ENCODE results near the gene MTOR. TPM values are rescaled to one million over a fixed set of nuclear protein-coding genes. Genes with fewer than 3 reads are reported as not detected.
"Not testable (repeated sequence)": the region's sequence is repeated elsewhere in the genome, so short reads cannot be mapped to it uniquely, and the experiment has no call there.

Gene MTOR
- total and polyA plus RNA-seq, 10 of the 15 experiments (the other 5 are each of a cell fraction or from before 2014, with no cell fraction given): 6.6 to 41.8 (median 29.8) TPM

GRCh38 chr1:11078631-11079030, 183.7 kb downstream of the MTOR start:
- H3K36me3 ChIP-seq (ENCODE audit: control insufficient read depth in 2 of 2, insufficient read depth in 2 of 2, low read length in 1 of 2): peaks cover 20 to 32% of the 10 kb centered on the region in 2 experiments
- ChIA-PET SMC1A (ENCODE audit: uncharacterized antibody, unreplicated experiment) (interaction anchor here (3.1 kb wide), 1 partner anchor 41 kb away, joined by 10 read pairs; no protein-coding TSS in a partner anchor), RAD21 (ENCODE audit: unreplicated experiment) (no interaction called here), POLR2A (no interaction called here), CTCF (interaction anchor here (0.5 to 1.3 kb wide), 2 partner anchors 11 to 41 kb away, joined by 3 to 8 read pairs; no protein-coding TSS in a partner anchor)
- WGBS (ENCODE audit: insufficient coverage, insufficient replicate concordance, low lambda C conversion rate, missing lambda C conversion rate): 100% methylated on average over 2 of the region's 2 CpGs
- H3K27ac ChIP-seq (ENCODE audit: control insufficient read depth, insufficient read depth): no peak overlapping the region
- TF ChIP-seq PAX5 (IDR thresholded peaks at IDR 0.05; ENCODE audit: borderline replicate concordance, low read depth, low read length): no peak
- H3K9me3 ChIP-seq (replicated peaks; ENCODE audit: control insufficient read depth, insufficient read depth, low read length): no peaks in the 10 kb centered on the region
- intact Hi-C loops (cut with micrococcal nuclease; ENCODE audit: unreplicated experiment) (no loop called here), in situ Hi-C loops (cut with MboI) (no loop called here)
- no peak for ATAC-seq
- no peak overlapping the region for H2AFZ ChIP-seq (ENCODE audit: control insufficient read depth, low read depth, low read length)
- no peak overlapping the region for H3K4me2 ChIP-seq (ENCODE audit: control insufficient read depth, insufficient read depth)
- H3K4me3 ChIP-seq: no peak overlapping the region
- no TSS peak for BruUV-seq (replicated peaks)
- H4K20me1 ChIP-seq (ENCODE audit: control insufficient read depth, insufficient read depth): no peaks in the 10 kb centered on the region
- H3K79me2 ChIP-seq (ENCODE audit: control insufficient read depth, insufficient read depth, low read length): no peaks in the 10 kb centered on the region
- no peaks in the 10 kb centered on the region for H3K27me3 ChIP-seq (replicated peaks in 1 of 2; ENCODE audit: control insufficient read depth in 2 of 2, insufficient read depth in 2 of 2, low read length in 1 of 2)
- no peak overlapping the region for H3K9ac ChIP-seq (ENCODE audit: control insufficient read depth, insufficient read depth, low read length)
- no peak for FAIRE-seq
- no peak for DNase-seq (ENCODE audit: low read depth, low spot score)
- H3K4me1 ChIP-seq (ENCODE audit: control insufficient read depth, insufficient read depth, low read length): no peaks in the 10 kb centered on the region; the same call in none of the 2 replicates

GRCh38 chr1:11073398-11073797, 189.0 kb downstream of the MTOR start:
- peaks cover 13% of the 10 kb centered on the region for H3K4me1 ChIP-seq (ENCODE audit: control insufficient read depth, insufficient read depth, low read length)
- H3K9ac ChIP-seq (ENCODE audit: control insufficient read depth, insufficient read depth, low read length); H2AFZ ChIP-seq (ENCODE audit: control insufficient read depth, low read depth, low read length); FAIRE-seq; H3K79me2 ChIP-seq (ENCODE audit: control insufficient read depth, insufficient read depth, low read length); H3K4me3 ChIP-seq; BruUV-seq (replicated peaks); H3K4me2 ChIP-seq (ENCODE audit: control insufficient read depth, insufficient read depth); DNase-seq (ENCODE audit: low read depth, low spot score); intact Hi-C loops (cut with micrococcal nuclease; ENCODE audit: unreplicated experiment); in situ Hi-C loops (cut with MboI); H4K20me1 ChIP-seq (ENCODE audit: control insufficient read depth, insufficient read depth); H3K9me3 ChIP-seq (replicated peaks; ENCODE audit: control insufficient read depth, insufficient read depth, low read length); H3K27me3 ChIP-seq (replicated peaks in 1 of 2; ENCODE audit: control insufficient read depth in 2 of 2, insufficient read depth in 2 of 2, low read length in 1 of 2): not testable (repeated sequence)
- peak; percentile 90 for ATAC-seq
- TF ChIP-seq ATF2 (IDR thresholded peaks at IDR 0.05; ENCODE audit: low read length) (0 out of 2 replicates have a peak, but pooled peaks have one; percentile 27), IKZF1 (conservative IDR thresholded peaks at IDR 0.05) (peak; percentile 12; the same call in 1 of the 2 replicates), NFIC (IDR thresholded peaks at IDR 0.05; ENCODE audit: low read depth, low read length) (peak; percentile 38), ZNF217 (IDR thresholded peaks at IDR 0.05) (peak; percentile 56; the same call in 1 of the 2 replicates), NR2F1 (conservative IDR thresholded peaks at IDR 0.05) (peak; percentile 48; the same call in 1 of the 2 replicates), IKZF2 (IDR thresholded peaks at IDR 0.05) (peak; percentile 27 to 43; a peak in 1 of 4 replicates), SKIL (IDR thresholded peaks at IDR 0.05; ENCODE audit: low read depth, poor library complexity, severe bottlenecking) (peak; percentile 65), JUNB (IDR thresholded peaks at IDR 0.05) (peak; percentile 77), RELB (IDR thresholded peaks at IDR 0.05; ENCODE audit: low read depth) (peak; percentile 24; the same call in 1 of the 2 replicates), BHLHE40 (IDR thresholded peaks at IDR 0.05; ENCODE audit: borderline replicate concordance in 1 of 2, low read depth in 2 of 2, low read length in 1 of 2) (peak; percentile 33 to 69; a peak in 2 of 4 replicates)
- POLR2A ChIA-PET: interaction anchor here (0.6 kb wide), 1 partner anchor 87 kb away, joined by 3 read pairs; no protein-coding TSS in a partner anchor
- SMC1A ChIA-PET (ENCODE audit: uncharacterized antibody, unreplicated experiment): interaction anchor here (0.7 to 2.7 kb wide), 4 partner anchors 13 to 35 kb away, joined by 3 to 35 read pairs (median 8); partner anchors contain the start of gene EXOSC10
- 5% methylated on average over 7 of the region's 7 CpGs for WGBS (ENCODE audit: insufficient coverage, insufficient replicate concordance, low lambda C conversion rate, missing lambda C conversion rate)
- CTCF ChIA-PET: interaction anchor here (0.9 to 6.3 kb wide), 6 partner anchors 10 to 579 kb away, joined by 3 to 57 read pairs (median 4); no protein-coding TSS in a partner anchor
- H3K27ac ChIP-seq (ENCODE audit: control insufficient read depth, insufficient read depth): peak overlapping the region; percentile 62
- RAD21 ChIA-PET (ENCODE audit: unreplicated experiment): interaction anchor here (4.6 kb wide), 1 partner anchor 36 kb away, joined by 52 read pairs; no protein-coding TSS in a partner anchor
- H3K36me3 ChIP-seq (ENCODE audit: control insufficient read depth in 2 of 2, insufficient read depth in 2 of 2, low read length in 1 of 2): peaks cover 32 to 35% of the 10 kb centered on the region in 2 experiments
